Adrenal gland (tissue), 12 donors: ENCODE results near the gene SUPT4H1. TPM values are rescaled to one million over a fixed set of nuclear protein-coding genes. Genes with fewer than 3 reads are reported as not detected.

Experiments used
- DNase-seq, 7 donors: peaks; one replicate each; pipeline ENCODE4 v3.0.0-alpha.2; 2019 to 2020
- H3K27ac ChIP-seq, 5 donors: fragments of 200-600 bp; sonication (generic) in 4 of 5; 1 replicate in 3 of 5; 2 replicates in 2 of 5; pipeline versions ENCODE4 v1.5.1 to v1.8.0; 2016 to 2020; ENCODE audit warnings: mild to moderate bottlenecking in 1 of 5
- H3K27me3 ChIP-seq: fragments of 200-600 bp; 2 replicates; pipeline ENCODE4 v1.8.0; 2021
- H3K36me3 ChIP-seq, 2 donors: fragments of 200-600 bp; replicated peaks in 1 of 2; 1 replicate in 1 of 2; 2 replicates in 1 of 2; pipeline versions ENCODE4 v1.5.1 to v1.8.0; 2018 to 2022
- H3K4me1 ChIP-seq, 2 donors: fragments of 200-600 bp; replicated peaks in 1 of 2; 1 replicate in 1 of 2; 2 replicates in 1 of 2; pipeline versions ENCODE4 v1.5.1 to v1.8.0; 2018 to 2021
- H3K4me3 ChIP-seq, 4 donors: fragments of 200-600 bp; sonication (generic) in 3 of 4; one replicate each; pipeline ENCODE4 v1.5.1; 2016 to 2018
- H3K9me3 ChIP-seq, 3 donors: fragments of 200-600 bp; sonication (generic) in 1 of 3; replicated peaks in 1 of 3; 1 replicate in 2 of 3; 2 replicates in 1 of 3; pipeline versions ENCODE4 v1.5.1 to v1.8.0; 2016 to 2021
- CTCF ChIP-seq, 6 experiments: fragments of 450-650 bp in 4 of 6; fragments of 200-600 bp in 2 of 6; sonication (generic) in 1 of 6; IDR thresholded peaks; 1 replicate in 5 of 6; 2 replicates in 1 of 6; pipeline versions ENCODE4 v1.5.1 to v1.8.0; 2016 to 2021; ENCODE audit warnings: antibody characterized with exemption in 6 of 6, mild to moderate bottlenecking in 2 of 6, moderate library complexity in 1 of 6
- POLR2A ChIP-seq, 2 donors: fragments of 450-650 bp; IDR thresholded peaks; one replicate each; pipeline ENCODE4 v1.6.1; 2017; ENCODE audit warnings: antibody characterized with exemption in 2 of 2, mild to moderate bottlenecking in 2 of 2, moderate library complexity in 1 of 2
- WGBS, 4 donors: extraction: QIAGEN DNeasy Blood & Tissue Kit in 2 of 4; methylation state at CpG; one replicate each; pipeline versions ENCODE4 v1.1.5 to v1.1.7; 2013 to 2017; 5-methylcytosine and 5-hydroxymethylcytosine counted together
- intact Hi-C, 2 donors: fragments of 100-400 bp; cut with DNase I; formaldehyde crosslinking; loops; one replicate each; pipeline versions ENCODE4 v1.14.1 to v1.15.0; 2022 to 2023
- polyA plus RNA-seq, 3 donors: library from polyadenylated mRNA; stranded (reverse); fragments of 200-250 nt in 2 of 3; fragments of 350-450 nt in 1 of 3; fragmentation: Illumina TruSeq in 1 of 3; extraction: RNeasy Lipid Tissue Mini Kit (QIAGEN cat#74804) in 1 of 3; gene quantifications; one replicate each; pipeline ENCODE4 v1.2.3, GENCODE V29; 2013 to 2014
- total RNA-seq, 9 donors: library from RNA; depleted of rRNA in 4 of 9; stranded (reverse); fragments of >200 nt in 4 of 9; fragments of 120-200 nt in 1 of 9; fragmentation: NEBNext Ultra II Directional in 1 of 9; extraction: Animal tissue kit (Norgen Biotek cat#: 25700) in 1 of 9; gene quantifications; one replicate each; pipeline versions ENCODE4 v1.1.0 to v1.2.4, GENCODE V29; 2013 to 2023
- donor health status: healthy with polysubstance abuse.
- donor health status: Bipolar disorder and iron deficiency.
- donor health status: DM: yes; HTN: yes; CAD: no.
- donor health status: DM: no; HTN: no; CAD: no.
- donor health status: DM: no; HTN: no; CAD: no.
- donor health status: DM: yes; HTN: yes; CAD: no.

The SUPT4H1 gene
- total and polyA plus RNA-seq, 12 donors: 58.6 to 178 (median 90.3) TPM

DNA sequence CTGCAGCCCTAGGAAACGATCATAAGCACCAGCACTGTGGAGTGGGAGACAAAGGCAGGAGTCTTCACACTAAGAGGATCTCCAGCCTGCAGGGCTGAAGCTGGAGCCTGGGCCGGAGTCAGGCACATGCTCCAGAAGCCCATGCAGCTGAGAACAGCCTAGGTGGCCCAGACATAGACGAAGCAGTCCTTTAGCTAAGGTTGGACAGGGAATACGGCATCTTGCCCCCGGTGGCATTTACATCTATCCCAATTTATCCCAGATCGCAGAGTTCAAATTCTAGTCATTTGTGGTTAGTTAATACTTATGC is 37.3 kb downstream of the SUPT4H1 start:
- no peaks in the 10 kb centered on the region for H3K4me1 ChIP-seq
- TF ChIP-seq POLR2A (IDR thresholded peaks at IDR 0.05): no peak
- TF ChIP-seq CTCF (IDR thresholded peaks at IDR 0.05): no peak
- no peaks in the 10 kb centered on the region for H3K36me3 ChIP-seq
- intact Hi-C loops: loop anchor here (2.0 to 5.0 kb wide), 2 partner anchors 132 to 133 kb away; no protein-coding TSS in a partner anchor
- 88 to 93% (median 92%) methylated on average over 5 to 6 of the region's 6 CpGs for WGBS, 4 donors
- H3K27ac ChIP-seq: no peak overlapping the region
- no peak overlapping the region for H3K4me3 ChIP-seq
- no peaks in the 10 kb centered on the region for H3K27me3 ChIP-seq
- peak in 2 of 7 donors; percentile 3 to 40 for DNase-seq
- H3K9me3 ChIP-seq: no peaks in the 10 kb centered on the region

- TF ChIP-seq CTCF (IDR thresholded peaks at IDR 0.05) (no peak), POLR2A (IDR thresholded peaks at IDR 0.05) (no peak)
- intact Hi-C loops: loop anchor here in 1 of 2 donors (2.0 kb wide), 1 partner anchor 133 kb away; no protein-coding TSS in a partner anchor
- H3K36me3 ChIP-seq: no peaks in the 10 kb centered on the region
- no peak overlapping the region for H3K27ac ChIP-seq
- no peak overlapping the region for H3K4me3 ChIP-seq
- 82 to 87% (median 84%) methylated on average over 7 of the region's 7 CpGs for WGBS, 4 donors
- H3K9me3 ChIP-seq: no peaks in the 10 kb centered on the region
- no peaks in the 10 kb centered on the region for H3K4me1 ChIP-seq
- peak in 1 of 7 donors; percentile 5 for DNase-seq
- H3K27me3 ChIP-seq: no peaks in the 10 kb centered on the region
Measured at GRCh38 chr17:58313815-58314705, 37.9 kb downstream of the SUPT4H1 start.

GRCh38 chr17:58312829-58313228 is 39.2 kb downstream of the SUPT4H1 start:
- Histone ChIP-seq H3K9me3 (no peaks in the 10 kb centered on the region), H3K27me3 (no peaks in the 10 kb centered on the region), H3K4me1 (no peaks in the 10 kb centered on the region), H3K36me3 (no peaks in the 10 kb centered on the region), H3K27ac (no peak overlapping the region), H3K4me3 (no peak overlapping the region)
- intact Hi-C loops: no loop called here
- 53 to 79% (median 73%) methylated on average over 1 of the region's 1 CpG for WGBS, 4 donors
- TF ChIP-seq POLR2A (IDR thresholded peaks at IDR 0.05): no peak
- no peak for TF ChIP-seq CTCF (IDR thresholded peaks at IDR 0.05)
- DNase-seq: no peak

DNA sequence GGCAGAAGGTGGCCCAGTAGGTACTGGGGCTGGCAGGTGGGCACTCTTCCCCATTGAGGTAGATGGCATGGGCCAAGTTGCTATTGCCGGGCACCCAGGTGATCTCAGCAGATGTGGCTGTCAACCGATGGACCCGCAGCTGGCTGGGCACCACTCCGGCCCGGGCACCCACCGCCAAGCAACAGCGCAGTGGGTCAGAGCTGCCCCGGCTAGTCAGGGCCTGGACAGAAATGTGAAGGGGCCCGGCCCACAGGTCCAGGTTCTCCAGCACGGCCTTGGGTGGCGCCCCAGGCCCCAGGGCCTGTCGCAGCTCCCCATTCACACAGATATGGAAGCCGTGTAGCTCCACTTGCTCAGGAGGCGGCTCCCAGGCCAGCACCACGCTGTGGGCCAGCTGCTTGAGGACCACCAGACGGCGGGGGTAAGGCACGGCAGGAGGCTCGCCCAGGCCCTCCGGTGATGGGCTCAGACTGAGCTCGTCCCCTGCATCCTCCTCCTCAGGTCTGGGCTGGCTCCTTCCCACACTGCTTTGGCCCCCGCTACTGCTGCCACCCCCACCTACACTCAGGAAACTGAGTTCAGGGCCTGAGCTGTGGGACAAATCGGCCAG is 39.9 kb downstream of the SUPT4H1 start:
- H3K4me1 ChIP-seq: no peaks in the 10 kb centered on the region
- no peaks in the 10 kb centered on the region for H3K36me3 ChIP-seq
- no peak for TF ChIP-seq POLR2A (IDR thresholded peaks at IDR 0.05)
- no peak for TF ChIP-seq CTCF (IDR thresholded peaks at IDR 0.05)
- no peaks in the 10 kb centered on the region for H3K9me3 ChIP-seq
- H3K27me3 ChIP-seq: no peaks in the 10 kb centered on the region
- H3K4me3 ChIP-seq: no peak overlapping the region
- peak in 3 of 7 donors; percentile 9 to 35 (median 13) for DNase-seq
- WGBS, 4 donors: 84 to 96% (median 92%) methylated on average over 19 to 23 of the region's 23 CpGs
- no peak overlapping the region for H3K27ac ChIP-seq
- intact Hi-C loops: no loop called here
